MV-4-11 (cell line): ENCODE data around the gene ZNF580.
A peak's percentile ranks its signal among the peaks of the same experiment; 100 is the strongest.

ENCODE experiments used
- DNase-seq: peaks from one replicate; lab custom pipeline; 2025; lab: John Stamatoyannopoulos, UW

Gene ZNF580

GRCh38 chr19:55647732-55648584, 7.2 kb downstream of the ZNF580 start, which contains the start of gene CCDC106:
Gene CCDC106 (plus strand): TSS chr19:55648212. CDS start chr19:55649047, 835 bp downstream.
- DNase-seq = peak; percentile 52

GRCh38 chr19:55648585-55649267, 7.9 kb downstream of the ZNF580 start:
- DNase-seq = no peak

GRCh38 chr19:55649268-55650125, 8.7 kb downstream of the ZNF580 start:
- no peak for DNase-seq

GRCh38 chr19:55650126-55650557, 9.3 kb downstream of the ZNF580 start:
- DNase-seq = no peak

GRCh38 chr19:55650602-55651230, 9.9 kb downstream of the ZNF580 start:
- DNase-seq = no peak

- DNase-seq = no peak
These were observed 10.4 kb downstream of the ZNF580 start for GRCh38 chr19:55651236-55651635.

- DNase-seq = no peak
These were observed 11.7 kb downstream of the ZNF580 start for GRCh38 chr19:55652311-55653128.

- peak; percentile 100 for DNase-seq
These were observed 13.0 kb downstream of the ZNF580 start for GRCh38 chr19:55653651-55654322.

GRCh38 chr19:55654323-55654867, 13.6 kb downstream of the ZNF580 start:
- DNase-seq = peak; percentile 100

GRCh38 chr19:55654868-55655647, 14.3 kb downstream of the ZNF580 start, which contains the start of gene U2AF2:
Gene U2AF2 (plus strand): TSS chr19:55655035. CDS start chr19:55655105, 70 bp downstream.
- peak; percentile 96 for DNase-seq

GRCh38 chr19:55655648-55656040, 14.8 kb downstream of the ZNF580 start:
- no peak for DNase-seq

- no peak for DNase-seq
These were observed 15.8 kb downstream of the ZNF580 start for GRCh38 chr19:55656552-55656951.

GRCh38 chr19:55656988-55657747, 16.4 kb downstream of the ZNF580 start:
- DNase-seq = no peak

- DNase-seq = no peak
These were observed 18.2 kb downstream of the ZNF580 start for GRCh38 chr19:55658846-55659459.

- no peak for DNase-seq
These were observed 19.0 kb downstream of the ZNF580 start for GRCh38 chr19:55659822-55660221.

GRCh38 chr19:55660404-55660803, 19.6 kb downstream of the ZNF580 start:
- DNase-seq = no peak

GRCh38 chr19:55660991-55661390, 20.2 kb downstream of the ZNF580 start:
- no peak for DNase-seq

GRCh38 chr19:55661826-55662225, 21.0 kb downstream of the ZNF580 start:
- DNase-seq = peak; percentile 26
